Nucleus accumbens (tissue), 56 donors: ENCODE results near the gene B3GNT8.
"Not testable (repeated sequence)": the region's sequence is repeated elsewhere in the genome, so short reads cannot be mapped to it uniquely, and the experiment has no call there.

Experiments used
- DNase-seq, 56 donors: peaks; one replicate each; lab custom pipeline; 2025; lab: John Stamatoyannopoulos, UW

Gene B3GNT8

DNA sequence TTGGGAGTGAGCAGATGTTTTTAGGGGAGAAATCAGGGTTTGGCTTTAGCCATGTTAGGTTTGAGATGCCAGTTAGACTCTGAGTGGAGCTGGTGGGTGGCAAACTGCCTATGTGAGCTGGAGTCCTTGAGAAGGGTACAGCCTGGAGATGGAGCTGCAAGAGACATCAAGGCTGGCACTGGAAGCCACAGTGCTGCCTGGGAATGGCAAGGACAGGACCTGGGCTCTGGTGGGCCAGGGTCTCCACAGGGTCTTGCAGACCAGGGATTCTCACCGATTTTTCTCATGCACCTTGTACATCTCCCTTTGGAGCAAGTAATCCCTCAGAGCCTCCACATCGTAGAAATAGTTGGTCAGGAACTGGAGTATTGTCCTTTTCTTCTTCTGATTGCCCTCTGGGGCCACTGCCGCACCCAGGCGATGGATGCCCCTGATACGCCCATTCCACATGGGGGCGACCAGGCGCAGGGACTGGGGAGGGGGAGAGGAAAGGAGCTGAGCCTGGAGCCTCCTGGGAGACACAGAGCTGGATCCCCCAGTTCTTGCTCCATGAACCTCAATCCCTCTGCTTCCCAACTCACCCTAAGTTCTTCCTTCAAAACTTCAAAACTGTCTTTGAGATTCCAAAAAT lies 10.9 kb upstream of the B3GNT8 start:
- DNase-seq, result no peak

DNA sequence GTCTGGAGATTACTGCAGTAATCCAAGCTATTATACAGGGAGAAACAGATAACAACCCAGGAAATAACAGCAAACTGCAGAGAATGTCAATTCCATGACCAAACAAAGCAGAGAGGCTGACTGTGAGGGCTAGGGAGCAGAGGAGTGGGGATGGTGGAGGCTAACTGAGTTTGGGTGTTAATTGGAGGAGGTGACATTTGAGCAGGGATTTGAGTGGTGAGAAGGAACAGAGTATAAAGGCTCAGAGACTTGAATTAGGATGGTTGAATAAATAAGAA lies 9.4 kb upstream of the B3GNT8 start:
- DNase-seq, result no peak

DNA sequence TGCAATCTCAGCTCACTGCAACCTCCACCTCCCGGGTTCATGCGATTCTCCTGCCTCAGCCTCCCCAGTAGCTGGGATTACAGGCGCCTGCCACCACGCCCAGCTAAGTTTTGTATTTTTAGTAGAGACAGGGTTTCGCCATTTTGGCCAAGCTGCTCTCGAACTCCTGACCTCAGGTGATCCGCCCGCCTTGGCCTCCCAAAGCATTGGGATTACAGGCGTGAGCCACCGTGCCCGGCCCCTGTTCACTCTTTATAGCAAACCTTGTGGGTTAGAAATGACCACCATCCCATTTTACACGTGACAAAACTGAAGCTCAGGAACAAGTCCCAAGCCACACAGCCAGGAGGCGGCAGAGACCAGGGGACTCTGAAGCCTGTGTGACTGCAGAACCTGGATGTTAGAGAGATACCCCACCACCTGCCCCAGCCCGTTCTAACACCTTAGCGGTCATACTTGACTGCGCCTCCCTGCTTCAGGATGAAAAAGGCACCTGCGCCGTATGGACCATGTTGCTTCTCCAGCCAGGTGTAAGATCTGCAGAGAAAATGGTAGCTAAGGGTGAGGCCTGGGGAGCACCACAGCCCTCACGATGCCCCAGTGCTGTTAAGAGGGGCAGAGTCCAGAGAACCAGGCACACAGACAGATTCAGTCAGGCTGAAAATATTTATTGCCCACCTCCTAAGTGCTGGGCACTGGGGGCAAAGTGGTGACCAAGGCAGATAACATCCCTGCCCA lies 8.9 kb upstream of the B3GNT8 start:
- DNase-seq, result no peak

DNA sequence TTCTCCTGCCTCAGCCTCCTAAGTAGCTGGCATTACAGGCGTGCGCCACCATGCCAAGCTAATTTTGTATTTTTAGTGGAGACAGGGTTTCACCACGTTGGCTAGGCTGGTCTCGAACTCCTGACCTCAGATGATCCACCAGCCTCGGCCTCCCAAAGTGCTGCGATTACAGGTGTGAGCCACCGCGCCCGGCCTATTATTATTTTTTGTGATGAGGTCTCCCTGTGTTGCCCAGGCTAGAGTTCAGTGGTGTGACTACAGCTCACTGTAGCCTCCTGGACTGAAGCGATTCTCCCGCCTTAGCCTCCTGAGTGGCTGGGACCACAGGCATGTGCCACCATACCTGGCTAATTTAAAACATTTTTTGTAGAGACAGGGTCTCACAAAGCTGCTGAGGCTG lies 8.2 kb upstream of the B3GNT8 start:
- not testable (repeated sequence) for DNase-seq

GRCh38 chr19:41434450-41434849 lies 7.3 kb upstream of the B3GNT8 start:
- no peak for DNase-seq

DNA sequence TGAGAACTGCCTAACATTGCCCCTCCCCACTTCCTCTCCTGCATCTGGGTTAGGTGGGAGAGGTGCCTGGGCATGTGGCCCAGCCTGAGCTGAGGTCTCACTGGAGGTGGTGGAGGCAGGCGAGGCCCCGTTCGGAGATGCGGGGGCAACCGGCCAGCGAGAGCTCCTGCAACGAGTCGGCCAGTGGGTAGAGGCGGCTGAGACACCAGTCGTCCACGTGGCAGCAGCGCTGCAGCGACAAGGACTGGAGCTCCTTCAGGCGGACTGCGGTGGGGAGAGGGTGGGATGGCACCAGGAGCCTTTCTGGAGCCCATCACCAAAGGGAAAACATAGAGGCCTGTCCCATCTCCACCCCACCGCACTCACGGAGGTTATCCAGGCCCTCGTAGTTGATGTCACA lies 6.0 kb upstream of the B3GNT8 start:
- DNase-seq, result no peak

GRCh38 chr19:41431426-41432386 lies 4.5 kb upstream of the B3GNT8 start:
- no peak for DNase-seq

DNA sequence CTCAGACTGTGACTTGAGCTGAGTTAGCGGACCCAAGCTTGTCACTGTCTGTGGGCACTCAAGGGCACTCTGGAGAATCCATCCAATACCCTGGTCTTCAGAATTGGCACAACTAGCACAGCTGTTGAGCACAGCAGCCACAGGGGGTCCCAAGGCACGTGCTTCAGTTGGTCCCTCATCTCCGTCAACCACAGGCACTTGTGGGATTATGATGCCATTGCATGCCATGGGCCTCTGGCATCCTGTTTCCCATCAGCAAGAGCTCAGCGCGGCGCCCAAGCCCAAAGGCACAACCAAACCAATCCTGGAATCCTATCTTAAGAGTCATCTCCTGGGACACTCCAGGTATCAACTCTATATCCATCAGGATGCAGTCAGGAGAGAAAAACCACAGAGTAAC lies 3.7 kb upstream of the B3GNT8 start:
- DNase-seq, result no peak

GRCh38 chr19:41428481-41428859 lies 1.3 kb upstream of the B3GNT8 start:
- no peak for DNase-seq

GRCh38 chr19:41427647-41428480 lies 690 bp upstream of the B3GNT8 start:
- DNase-seq, result peak in 2 of 56 donors; percentile 34

DNA sequence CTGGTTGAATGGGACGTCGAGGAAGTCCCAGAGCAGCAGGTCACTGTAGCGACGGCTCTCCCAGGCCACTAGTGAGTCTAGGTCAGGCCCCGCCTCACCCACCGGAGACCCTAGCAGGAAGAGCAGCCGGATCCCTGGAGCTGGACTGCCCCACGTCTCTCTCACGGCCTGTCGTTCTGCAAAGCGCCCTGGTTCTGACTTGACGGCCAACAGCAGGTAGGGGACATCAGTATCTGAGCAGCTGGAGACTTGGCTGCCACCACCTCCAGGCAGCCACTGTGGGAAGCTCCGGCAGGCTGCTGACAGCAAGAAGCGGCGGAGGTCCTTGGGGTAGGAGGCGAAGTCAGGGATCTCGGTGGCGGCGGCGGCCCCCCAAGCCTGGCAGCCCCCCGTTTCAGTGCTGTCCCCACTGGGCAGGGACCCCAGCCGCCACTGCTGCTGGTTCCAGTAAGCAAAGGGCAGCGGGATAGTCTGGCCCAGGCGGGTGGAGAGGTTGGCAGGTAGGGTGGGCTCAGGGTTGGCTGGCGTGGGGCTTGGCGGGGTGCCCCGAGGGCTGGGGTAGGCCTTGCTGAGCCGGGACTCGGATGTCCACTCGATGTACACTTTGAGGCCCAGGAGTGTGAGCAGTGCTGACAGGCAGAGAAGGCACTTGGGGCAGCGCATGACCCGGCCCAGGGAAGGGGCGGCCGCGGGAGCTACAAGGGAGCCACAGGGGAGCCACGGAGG lies 895 bp downstream of the B3GNT8 start:
- no peak for DNase-seq

DNA sequence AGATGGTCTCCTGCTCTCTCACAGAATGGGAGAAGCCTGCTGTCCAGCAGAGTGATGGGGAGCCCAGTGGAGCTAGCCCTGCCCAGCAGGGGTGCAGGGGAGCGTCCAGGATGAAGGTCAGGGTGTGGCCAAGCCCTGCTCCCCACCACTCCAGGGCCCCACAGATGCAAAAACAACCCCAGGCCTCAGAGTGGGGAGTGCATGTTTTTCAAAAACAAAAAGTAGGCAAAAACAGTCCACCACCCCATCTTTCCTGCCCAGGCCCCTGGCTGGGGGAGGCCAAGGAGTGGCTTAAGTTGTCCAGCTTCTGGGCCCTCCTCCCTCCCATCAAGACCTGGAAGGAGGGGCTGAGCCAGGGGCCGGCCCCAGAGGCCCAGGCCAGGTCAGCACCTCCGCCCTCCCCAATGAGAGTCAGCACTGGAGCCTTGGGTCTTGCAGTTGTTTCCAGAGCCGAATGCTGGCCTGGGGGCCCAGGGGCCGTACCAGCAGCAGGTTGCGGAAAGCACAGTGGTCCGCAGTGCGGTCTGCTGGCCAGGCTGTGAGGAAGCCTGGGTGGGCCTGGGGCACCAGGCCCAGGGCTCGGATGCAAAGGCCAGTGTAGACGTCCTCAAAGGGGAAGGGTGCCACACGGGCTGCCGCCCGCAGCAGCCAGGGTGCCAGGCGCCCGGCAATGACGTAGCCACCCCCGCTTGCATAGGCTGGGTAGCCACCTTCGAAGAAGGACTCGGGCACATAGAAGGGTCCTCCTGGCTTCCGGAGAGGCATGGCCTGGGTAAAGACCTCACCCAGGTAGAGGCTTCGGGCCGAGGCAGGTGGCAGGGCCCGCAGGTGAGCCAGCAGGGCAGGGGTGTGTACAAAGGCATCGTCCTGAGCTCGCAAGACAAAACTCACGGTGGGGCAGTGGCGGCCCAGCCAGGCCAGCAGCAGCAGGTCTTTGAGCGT lies 1.7 kb downstream of the B3GNT8 start:
- DNase-seq, result no peak

GRCh38 chr19:41424335-41425173 lies 2.6 kb downstream of the B3GNT8 start:
- DNase-seq, result no peak

DNA sequence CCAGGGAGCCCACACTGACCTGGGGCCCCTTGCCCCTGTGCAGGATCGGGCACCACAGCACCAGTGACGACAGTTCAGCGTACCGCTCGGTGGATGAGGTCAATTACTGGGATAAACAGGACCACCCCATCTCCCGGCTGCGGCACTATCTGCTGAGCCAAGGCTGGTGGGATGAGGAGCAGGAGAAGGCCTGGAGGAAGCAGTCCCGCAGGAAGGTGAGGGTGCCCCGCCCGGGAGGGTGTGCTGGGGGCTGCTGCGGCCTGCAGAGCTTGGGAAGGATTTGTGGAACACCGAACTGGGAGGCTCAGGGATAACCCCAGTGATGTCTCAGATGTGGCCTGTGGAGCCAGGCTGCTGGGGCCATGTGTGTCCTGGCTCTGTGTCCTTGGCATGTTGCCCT lies 4.2 kb downstream of the B3GNT8 start:
- no peak for DNase-seq

GRCh38 chr19:41422456-41422855 lies 4.7 kb downstream of the B3GNT8 start:
- DNase-seq, result no peak

- no peak for DNase-seq
Observed at GRCh38 chr19:41421973-41422372, 5.2 kb downstream of the B3GNT8 start.

GRCh38 chr19:41421314-41421713 lies 5.9 kb downstream of the B3GNT8 start:
- no peak for DNase-seq
